ENCODE measurements around the gene ELOVL7. TPM values are rescaled to one million over a fixed set of nuclear protein-coding genes. Genes with fewer than 3 reads are reported as not detected.

The ELOVL7 gene
- total and polyA plus RNA-seq, 10 of the 15 experiments (the other 5 are each of a cell fraction or from before 2014, with no cell fraction given) = 0.26 to 1.2 (median 0.92) TPM

- ATAC-seq = no peak
- in situ Hi-C loops (cut with MboI) = no loop called here
- no peak for TF ChIP-seq IRF4 (IDR thresholded peaks at IDR 0.05; ENCODE audit: low read depth, low read length)
- no peak for TF ChIP-seq EZH2 (IDR thresholded peaks at IDR 0.05; ENCODE audit: borderline replicate concordance, control insufficient read depth, low read depth, low read length)
- no peak for TF ChIP-seq CREM (IDR thresholded peaks at IDR 0.05; ENCODE audit: low read depth)
- TF ChIP-seq BCL3 (IDR thresholded peaks at IDR 0.05; ENCODE audit: borderline replicate concordance, insufficient read depth, low read depth, low read length, poor library complexity, severe bottlenecking) = no peak
- TF ChIP-seq MEF2B (IDR thresholded peaks at IDR 0.05; ENCODE audit: partially characterized antibody, poor library complexity, severe bottlenecking) = no peak
- TF ChIP-seq STAT3 (IDR thresholded peaks at IDR 0.05; ENCODE audit: low read depth, low read length) = no peak
- no peak for TF ChIP-seq KDM1A (IDR thresholded peaks at IDR 0.05; ENCODE audit: borderline replicate concordance)
- Histone ChIP-seq H3K27me3 (replicated peaks in 1 of 2; ENCODE audit: control insufficient read depth in 2 of 2, insufficient read depth in 2 of 2, low read length in 1 of 2) (no peaks in the 10 kb centered on the region), H2AFZ (ENCODE audit: control insufficient read depth, low read depth, low read length) (no peak overlapping the region), H3K9me3 (replicated peaks; ENCODE audit: control insufficient read depth, insufficient read depth, low read length) (peaks cover 5% of the 10 kb centered on the region; the same call in 1 of the 3 replicates), H3K27ac (ENCODE audit: control insufficient read depth, insufficient read depth) (no peak overlapping the region; the same call in 1 of the 2 replicates), H4K20me1 (ENCODE audit: control insufficient read depth, insufficient read depth) (no peaks in the 10 kb centered on the region), H3K79me2 (ENCODE audit: control insufficient read depth, insufficient read depth, low read length) (no peaks in the 10 kb centered on the region), H3K9ac (ENCODE audit: control insufficient read depth, insufficient read depth, low read length) (no peak overlapping the region), H3K36me3 (ENCODE audit: control insufficient read depth in 2 of 2, insufficient read depth in 2 of 2, low read length in 1 of 2) (no peaks in the 10 kb centered on the region), H3K4me1 (ENCODE audit: control insufficient read depth, insufficient read depth, low read length) (peaks cover 50% of the 10 kb centered on the region), H3K4me2 (ENCODE audit: control insufficient read depth, insufficient read depth) (peak overlapping the region; percentile 24; the same call in 1 of the 2 replicates), H3K4me3 (no peak overlapping the region)
- no TSS peak for BruUV-seq (replicated peaks)
- no peak for FAIRE-seq
- POLR2A ChIA-PET = no interaction called here
- no peak for DNase-seq (ENCODE audit: low read depth, low spot score)
- CTCF ChIA-PET = interaction anchor here (1.5 to 1.7 kb wide), 2 partner anchors 17 to 138 kb away, joined by 4 read pairs; partner anchors contain the start of gene ELOVL7
- RAD21 ChIA-PET (ENCODE audit: unreplicated experiment) = interaction anchor here (0.7 kb wide), 1 partner anchor 17 kb away, joined by 3 read pairs; the partner anchor contains the start of gene ELOVL7
- SMC1A ChIA-PET (ENCODE audit: uncharacterized antibody, unreplicated experiment) = interaction anchor here (1.3 kb wide), 2 partner anchors 10 to 18 kb away, joined by 3 to 5 read pairs; no protein-coding TSS in a partner anchor
- 100% methylated on average over 1 of the region's 1 CpG for WGBS (ENCODE audit: insufficient coverage, insufficient replicate concordance, low lambda C conversion rate, missing lambda C conversion rate)
- intact Hi-C loops (cut with micrococcal nuclease; ENCODE audit: unreplicated experiment) = no loop called here
These were observed 16.9 kb downstream of the ELOVL7 start for GRCh38 chr5:60827201-60827600.
